Gastroesophageal sphincter (tissue), 3 donors: ENCODE results near the gene POLH.

Experiments used
- POLR2A ChIP-seq, 2 donors: fragments of 450-650 bp; IDR thresholded peaks; one replicate each; pipeline ENCODE4 v1.6.1; 2017; ENCODE audit warnings: antibody characterized with exemption in 2 of 2, mild to moderate bottlenecking in 2 of 2, moderate library complexity in 1 of 2
- POLR2AphosphoS5 ChIP-seq: sonication (generic); formaldehyde crosslinking; IDR thresholded peaks from one replicate; pipeline ENCODE4 v1.6.1; 2017; ENCODE audit warnings: antibody characterized with exemption
- TF ChIP-seq, protein P1 (sequence below), 4 experiments: fragments of 200-600 bp in 2 of 4; fragments of 450-650 bp in 2 of 4; sonication (generic) in 1 of 4; IDR thresholded peaks; one replicate each; pipeline ENCODE4 v1.5.1; 2017 to 2019; ENCODE audit warnings: antibody characterized with exemption in 4 of 4, mild to moderate bottlenecking in 2 of 4, moderate library complexity in 2 of 4

DNA sequence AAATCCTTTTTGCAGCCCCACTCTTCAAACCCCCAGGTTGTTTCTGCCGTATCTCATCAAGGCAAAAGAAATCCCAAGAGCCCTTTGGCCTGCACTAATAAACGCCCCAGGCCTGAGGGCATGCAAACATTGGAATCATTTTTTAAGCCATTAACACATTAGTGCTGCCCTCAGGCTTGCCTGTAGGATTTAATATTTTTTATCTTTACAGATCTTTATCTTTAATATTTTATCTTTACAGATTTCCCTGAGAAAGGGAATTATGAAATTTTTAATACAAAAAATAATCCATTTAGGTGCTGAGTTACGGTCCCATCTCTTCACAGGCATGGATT lies 38.4 kb downstream of the POLH start:
- TF ChIP-seq, protein P1, sequence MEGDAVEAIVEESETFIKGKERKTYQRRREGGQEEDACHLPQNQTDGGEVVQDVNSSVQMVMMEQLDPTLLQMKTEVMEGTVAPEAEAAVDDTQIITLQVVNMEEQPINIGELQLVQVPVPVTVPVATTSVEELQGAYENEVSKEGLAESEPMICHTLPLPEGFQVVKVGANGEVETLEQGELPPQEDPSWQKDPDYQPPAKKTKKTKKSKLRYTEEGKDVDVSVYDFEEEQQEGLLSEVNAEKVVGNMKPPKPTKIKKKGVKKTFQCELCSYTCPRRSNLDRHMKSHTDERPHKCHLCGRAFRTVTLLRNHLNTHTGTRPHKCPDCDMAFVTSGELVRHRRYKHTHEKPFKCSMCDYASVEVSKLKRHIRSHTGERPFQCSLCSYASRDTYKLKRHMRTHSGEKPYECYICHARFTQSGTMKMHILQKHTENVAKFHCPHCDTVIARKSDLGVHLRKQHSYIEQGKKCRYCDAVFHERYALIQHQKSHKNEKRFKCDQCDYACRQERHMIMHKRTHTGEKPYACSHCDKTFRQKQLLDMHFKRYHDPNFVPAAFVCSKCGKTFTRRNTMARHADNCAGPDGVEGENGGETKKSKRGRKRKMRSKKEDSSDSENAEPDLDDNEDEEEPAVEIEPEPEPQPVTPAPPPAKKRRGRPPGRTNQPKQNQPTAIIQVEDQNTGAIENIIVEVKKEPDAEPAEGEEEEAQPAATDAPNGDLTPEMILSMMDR (IDR thresholded peaks at IDR 0.05), result no peak
- TF ChIP-seq POLR2A (IDR thresholded peaks at IDR 0.05) (no peak), POLR2AphosphoS5 (no peak)
